HCT116 (cell line): Measurements from ENCODE around the gene FHL2.

Experiments used
- ATF3 ChIP-seq: IDR thresholded peaks from 2 replicates; pipeline ENCODE4 v1.6.1; 2012
- CEBPB ChIP-seq: IDR thresholded peaks from 2 replicates; pipeline ENCODE4 v1.6.1; 2012; ENCODE audit warnings: low read depth
- CTCF ChIP-seq, 3 experiments: fragments of 200-600 bp in 1 of 3; sonication (generic) in 1 of 3; IDR thresholded peaks in 2 of 3; conservative IDR thresholded peaks in 1 of 3; 2 replicates each; pipeline ENCODE4 v1.5.1; 2012 to 2017; ENCODE audit warnings: low read depth in 2 of 3, low read length in 2 of 3, antibody characterized with exemption in 1 of 3, borderline replicate concordance in 1 of 3, control low read depth in 1 of 3, mild to moderate bottlenecking in 1 of 3, mixed read lengths in 1 of 3, mixed run types in 1 of 3, moderate library complexity in 1 of 3; ENCODE audit not compliant: insufficient read depth in 1 of 3
- EZH2 ChIP-seq: fragments of 200-600 bp; sonication (generic); IDR thresholded peaks from 2 replicates; pipeline ENCODE4 v1.6.1; 2017; ENCODE audit warnings: antibody characterized with exemption, mixed run types
- EZH2phosphoT487 ChIP-seq: fragments of 200-600 bp; IDR thresholded peaks from 2 replicates; pipeline ENCODE4 v1.6.1; 2018; ENCODE audit warnings: antibody characterized with exemption, borderline replicate concordance
- JUND ChIP-seq: IDR thresholded peaks from 2 replicates; pipeline ENCODE4 v1.6.1; 2012
- MAX ChIP-seq: IDR thresholded peaks from 2 replicates; pipeline ENCODE4 v1.6.1; 2012
- POLR2A ChIP-seq: IDR thresholded peaks from 2 replicates; pipeline ENCODE4 v1.7.0; 2011; ENCODE audit warnings: borderline replicate concordance; ENCODE audit not compliant: insufficient read depth, insufficient read length; ENCODE audit errors: extremely low read depth
- POLR2AphosphoS5 ChIP-seq: IDR thresholded peaks from 2 replicates; pipeline ENCODE4 v1.6.1; 2011; ENCODE audit warnings: mild to moderate bottlenecking, low read depth, low read length, moderate library complexity
- RAD21 ChIP-seq: IDR thresholded peaks from 2 replicates; pipeline ENCODE4 v1.6.1; 2012; ENCODE audit warnings: low read depth, mild to moderate bottlenecking
- REST ChIP-seq: IDR thresholded peaks from 2 replicates; pipeline ENCODE4 v1.6.1; 2012; ENCODE audit warnings: low read depth
- SRF ChIP-seq: IDR thresholded peaks from 2 replicates; pipeline ENCODE4 v1.6.1; 2012; ENCODE audit warnings: low read depth
- ZBTB33 ChIP-seq: IDR thresholded peaks from 2 replicates; pipeline ENCODE4 v1.6.1; 2011; ENCODE audit warnings: mild to moderate bottlenecking, low read length, moderate library complexity; ENCODE audit not compliant: insufficient replicate concordance; ENCODE audit errors: extremely low read depth
- ZFX ChIP-seq: fragments of 450-650 bp; IDR thresholded peaks from 2 replicates; pipeline ENCODE4 v1.6.1; 2017

- TF ChIP-seq POLR2AphosphoS5 (no peak), EZH2 (no peak), REST (no peak), SRF (no peak), CTCF (IDR thresholded peaks at IDR 0.05 in 2 of 3, conservative IDR thresholded peaks at IDR 0.05 in 1 of 3; ENCODE audit: borderline replicate concordance in 1 of 3, insufficient read depth in 1 of 3, low read depth in 2 of 3, low read length in 2 of 3) (no peak), ATF3 (no peak), RAD21 (no peak), MAX (no peak), POLR2A (no peak), JUND (no peak), ZBTB33 (no peak), EZH2phosphoT487 (no peak), CEBPB (no peak), ZFX (no peak)
Observed at GRCh38 chr2:105330681-105331375, 68.0 kb downstream of the FHL2 start.
